Osteoblast (primary cell): ENCODE data around the gene DUSP8. TPM values are rescaled to one million over a fixed set of nuclear protein-coding genes. Genes with fewer than 3 reads are reported as not detected.
"Not testable (repeated sequence)": the region's sequence is repeated elsewhere in the genome, so short reads cannot be mapped to it uniquely, and the experiment has no call there.

Experiments used
- DNase-seq: peaks from one replicate; pipeline ENCODE4 v3.0.0; 2011; ENCODE audit warnings: low spot score, mixed read lengths; ENCODE audit not compliant: insufficient read length; ENCODE audit errors: missing footprints
- H2AFZ ChIP-seq: 2 replicates; pipeline ENCODE4 v1.6.0; 2011; ENCODE audit warnings: mild to moderate bottlenecking, low read length
- H3K27ac ChIP-seq: 2 replicates; pipeline ENCODE4 v1.5.1; 2011; ENCODE audit warnings: mild to moderate bottlenecking, low read depth, low read length, moderate library complexity
- H3K27me3 ChIP-seq: 2 replicates; pipeline ENCODE4 v1.6.0; 2012; ENCODE audit warnings: mild to moderate bottlenecking, control low read depth, inconsistent platforms, low read length, moderate library complexity; ENCODE audit not compliant: insufficient read depth
- H3K36me3 ChIP-seq: 2 replicates; pipeline ENCODE4 v1.5.1; 2011; ENCODE audit warnings: mild to moderate bottlenecking, low read length, control low read depth, moderate library complexity; ENCODE audit not compliant: insufficient read depth
- H3K4me1 ChIP-seq: 2 replicates; pipeline ENCODE4 v1.5.1; 2011; ENCODE audit warnings: mild to moderate bottlenecking, low read length, control low read depth, moderate library complexity; ENCODE audit not compliant: insufficient read depth
- H3K4me2 ChIP-seq: 2 replicates; pipeline ENCODE4 v1.6.0; 2011; ENCODE audit warnings: mild to moderate bottlenecking, low read length; ENCODE audit not compliant: insufficient read depth
- H3K4me3 ChIP-seq: fragments of 200-600 bp; sonication (generic); 3 replicates; pipeline ENCODE4 v1.5.1; 2012; ENCODE audit warnings: mild to moderate bottlenecking, low read length, inconsistent platforms; ENCODE audit not compliant: insufficient read depth
- H3K79me2 ChIP-seq: 2 replicates; pipeline ENCODE4 v1.6.0; 2012; ENCODE audit warnings: mild to moderate bottlenecking, low read length, control low read depth, inconsistent platforms; ENCODE audit not compliant: insufficient read depth
- H3K9me3 ChIP-seq: 2 replicates; pipeline ENCODE4 v1.5.1; 2011; ENCODE audit warnings: low read depth, low read length, control low read depth
- H4K20me1 ChIP-seq: 2 replicates; pipeline ENCODE4 v1.6.0; 2012; ENCODE audit warnings: mild to moderate bottlenecking, low read length, control low read depth; ENCODE audit not compliant: insufficient read depth
- CTCF ChIP-seq: IDR thresholded peaks from 2 replicates; pipeline ENCODE4 v1.5.1; 2011; ENCODE audit warnings: mild to moderate bottlenecking, low read depth, low read length, moderate library complexity; ENCODE audit errors: extremely low read depth
- total RNA-seq: library from RNA; depleted of rRNA; stranded (reverse); fragments of >200 nt; gene quantifications from 2 replicates; pipeline ENCODE4 v1.2.3, GENCODE V29; 2012

Gene DUSP8
- total RNA-seq, 1 donor, result under 0.01 TPM

- no peak overlapping the region for H3K4me2 ChIP-seq
- H2AFZ ChIP-seq, result no peak overlapping the region
- no peak for TF ChIP-seq CTCF
- H3K27ac ChIP-seq, result no peak overlapping the region
- no peak overlapping the region for H3K4me3 ChIP-seq
- H3K36me3 ChIP-seq, result no peaks in the 10 kb centered on the region
- H3K9me3 ChIP-seq, result no peaks in the 10 kb centered on the region
- no peaks in the 10 kb centered on the region for H3K27me3 ChIP-seq
- peaks cover 85% of the 10 kb centered on the region for H4K20me1 ChIP-seq
- peak; percentile 68 for DNase-seq
- peaks cover 12% of the 10 kb centered on the region for H3K4me1 ChIP-seq
- H3K79me2 ChIP-seq, result peaks cover 60% of the 10 kb centered on the region
Observed at GRCh38 chr11:1513326-1514296, 58.5 kb downstream of the DUSP8 start.

- not testable (repeated sequence) for H3K9me3 ChIP-seq, H3K27ac ChIP-seq, H3K36me3 ChIP-seq, H2AFZ ChIP-seq, H3K4me2 ChIP-seq, H3K4me3 ChIP-seq, H3K27me3 ChIP-seq
- Histone ChIP-seq H3K79me2 (peaks cover 57% of the 10 kb centered on the region), H4K20me1 (peaks cover 85% of the 10 kb centered on the region), H3K4me1 (peaks cover 14% of the 10 kb centered on the region)
- DNase-seq, result peak; percentile 58
Observed at GRCh38 chr11:1512531-1513258, 59.4 kb downstream of the DUSP8 start.

- Histone ChIP-seq H4K20me1 (peaks cover 81% of the 10 kb centered on the region), H3K9me3 (no peaks in the 10 kb centered on the region), H3K27me3 (no peaks in the 10 kb centered on the region), H3K36me3 (no peaks in the 10 kb centered on the region), H2AFZ (no peak overlapping the region), H3K4me3 (no peak overlapping the region), H3K27ac (no peak overlapping the region), H3K79me2 (peaks cover 57% of the 10 kb centered on the region), H3K4me2 (no peak overlapping the region), H3K4me1 (peaks cover 17% of the 10 kb centered on the region)
- TF ChIP-seq CTCF, result no peak
- DNase-seq, result peak; percentile 47
Observed at GRCh38 chr11:1511937-1512496, 60.1 kb downstream of the DUSP8 start.

GRCh38 chr11:1510928-1511327, 61.1 kb downstream of the DUSP8 start:
- Histone ChIP-seq H3K27ac (no peak overlapping the region), H3K79me2 (peaks cover 56% of the 10 kb centered on the region), H3K36me3 (no peaks in the 10 kb centered on the region), H2AFZ (no peak overlapping the region), H3K4me2 (no peak overlapping the region), H3K27me3 (no peaks in the 10 kb centered on the region), H3K4me1 (peaks cover 8% of the 10 kb centered on the region), H3K9me3 (no peaks in the 10 kb centered on the region), H4K20me1 (peaks cover 80% of the 10 kb centered on the region), H3K4me3 (no peak overlapping the region)
- no peak for TF ChIP-seq CTCF
- no peak for DNase-seq

GRCh38 chr11:1510351-1510750, 61.7 kb downstream of the DUSP8 start:
- not testable (repeated sequence) for H3K9me3 ChIP-seq, H3K36me3 ChIP-seq, H3K4me3 ChIP-seq, H3K4me1 ChIP-seq, H3K27me3 ChIP-seq, H3K4me2 ChIP-seq, H3K27ac ChIP-seq, H2AFZ ChIP-seq
- Histone ChIP-seq H3K79me2 (peaks cover 55% of the 10 kb centered on the region), H4K20me1 (peaks cover 78% of the 10 kb centered on the region)
- peak; percentile 37 for DNase-seq
